BJ (cell line): Measurements from ENCODE around the gene TP53I13. TPM values are rescaled to one million over a fixed set of nuclear protein-coding genes. Genes with fewer than 3 reads are reported as not detected.

Experiments used
- CTCF ChIA-PET: fragments of 350-600 bp; formaldehyde crosslinking; extraction: SDS; loops from one replicate; lab custom pipeline; 2021; ENCODE audit warnings: antibody characterized with exemption, inconsistent platforms; lab: Yijun Ruan, JAX
- POLR2A ChIA-PET: fragments of 300-600 bp; sonication (Branson Sonifier 250); formaldehyde crosslinking; extraction: SDS; loops from one replicate; lab custom pipeline; 2021; ENCODE audit warnings: antibody characterized with exemption; lab: Charles Lee
- DNase-seq: peaks from one replicate; pipeline ENCODE4 v3.0.0-alpha.2; 2011; ENCODE audit warnings: low read depth
- H3K27me3 ChIP-seq: 2 replicates; pipeline ENCODE4 v1.6.0; 2011; ENCODE audit warnings: low read length; ENCODE audit not compliant: control insufficient read depth, insufficient read depth
- H3K36me3 ChIP-seq: 2 replicates; pipeline ENCODE4 v1.5.1; 2011; ENCODE audit warnings: low read length; ENCODE audit not compliant: control insufficient read depth, insufficient read depth
- H3K4me3 ChIP-seq: 2 replicates; pipeline ENCODE4 v1.5.1; 2011; ENCODE audit warnings: low read depth, mild to moderate bottlenecking, control low read depth, low read length
- polyA plus RNA-seq: library from polyadenylated mRNA; depleted of rRNA; stranded (reverse); fragments of >200 nt; gene quantifications from 2 replicates; pipeline ENCODE4 v1.2.3, GENCODE V29; 2011
- TF ChIP-seq, protein P1 (sequence below): IDR thresholded peaks from 2 replicates; pipeline ENCODE4 v1.5.1; 2011; ENCODE audit warnings: low read depth, mild to moderate bottlenecking, control low read depth, inconsistent platforms, low read length, moderate library complexity; ENCODE audit not compliant: insufficient read depth

TP53I13 gene
- polyA plus RNA-seq, 1 experiment: 38.7 TPM

DNA sequence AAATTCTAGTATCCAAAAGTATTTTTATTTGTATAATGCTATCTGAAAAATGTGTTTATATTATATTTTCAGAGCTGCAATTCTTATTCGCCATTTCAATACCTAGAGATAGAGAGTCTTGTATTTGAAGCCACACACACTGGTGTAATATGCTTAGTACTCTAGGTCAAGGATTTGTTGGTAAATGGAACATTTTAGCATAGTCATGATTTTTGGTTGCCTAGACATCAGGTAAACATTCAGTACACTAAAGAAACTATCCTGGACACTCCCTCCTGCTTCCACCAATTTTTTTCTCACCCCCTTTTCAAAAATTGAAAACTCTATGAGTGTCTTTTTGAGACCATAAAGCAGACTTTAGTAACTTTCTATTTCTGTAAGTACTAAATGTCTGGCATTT, 22.4 kb upstream of the TP53I13 start:
- TF ChIP-seq, protein P1, sequence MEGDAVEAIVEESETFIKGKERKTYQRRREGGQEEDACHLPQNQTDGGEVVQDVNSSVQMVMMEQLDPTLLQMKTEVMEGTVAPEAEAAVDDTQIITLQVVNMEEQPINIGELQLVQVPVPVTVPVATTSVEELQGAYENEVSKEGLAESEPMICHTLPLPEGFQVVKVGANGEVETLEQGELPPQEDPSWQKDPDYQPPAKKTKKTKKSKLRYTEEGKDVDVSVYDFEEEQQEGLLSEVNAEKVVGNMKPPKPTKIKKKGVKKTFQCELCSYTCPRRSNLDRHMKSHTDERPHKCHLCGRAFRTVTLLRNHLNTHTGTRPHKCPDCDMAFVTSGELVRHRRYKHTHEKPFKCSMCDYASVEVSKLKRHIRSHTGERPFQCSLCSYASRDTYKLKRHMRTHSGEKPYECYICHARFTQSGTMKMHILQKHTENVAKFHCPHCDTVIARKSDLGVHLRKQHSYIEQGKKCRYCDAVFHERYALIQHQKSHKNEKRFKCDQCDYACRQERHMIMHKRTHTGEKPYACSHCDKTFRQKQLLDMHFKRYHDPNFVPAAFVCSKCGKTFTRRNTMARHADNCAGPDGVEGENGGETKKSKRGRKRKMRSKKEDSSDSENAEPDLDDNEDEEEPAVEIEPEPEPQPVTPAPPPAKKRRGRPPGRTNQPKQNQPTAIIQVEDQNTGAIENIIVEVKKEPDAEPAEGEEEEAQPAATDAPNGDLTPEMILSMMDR: no peak
- Histone ChIP-seq H3K27me3 (no peaks in the 10 kb centered on the region), H3K36me3 (peaks cover 8% of the 10 kb centered on the region), H3K4me3 (no peak overlapping the region)
- no peak for DNase-seq
- POLR2A ChIA-PET: interaction anchor here (0.6 kb wide), 1 partner anchor 85 kb away, joined by 4 read pairs; no protein-coding TSS in a partner anchor
- CTCF ChIA-PET: interaction anchor here (0.6 to 3.0 kb wide), 3 partner anchors 10 to 179 kb away, joined by 3 to 15 read pairs (median 4); no protein-coding TSS in a partner anchor

- H3K4me3 ChIP-seq: no peak overlapping the region
- no peaks in the 10 kb centered on the region for H3K27me3 ChIP-seq
- DNase-seq: no peak
- CTCF ChIA-PET: no interaction called here
- POLR2A ChIA-PET: no interaction called here
- peaks cover 8% of the 10 kb centered on the region for H3K36me3 ChIP-seq
- TF ChIP-seq, protein P1: no peak
Measured at GRCh38 chr17:29546830-29547229, 21.7 kb upstream of the TP53I13 start.

GRCh38 chr17:29549177-29549923, 19.2 kb upstream of the TP53I13 start:
- CTCF ChIA-PET: interaction anchor here (0.6 to 2.3 kb wide), 6 partner anchors 12 to 179 kb away, joined by 3 to 6 read pairs (median 5); no protein-coding TSS in a partner anchor
- POLR2A ChIA-PET: no interaction called here
- TF ChIP-seq, protein P1: no peak
- DNase-seq: no peak
- Histone ChIP-seq H3K4me3 (no peak overlapping the region), H3K27me3 (no peaks in the 10 kb centered on the region), H3K36me3 (no peaks in the 10 kb centered on the region)

GRCh38 chr17:29555840-29556239, 12.7 kb upstream of the TP53I13 start:
- TF ChIP-seq, protein P1: no peak
- Histone ChIP-seq H3K4me3 (no peak overlapping the region), H3K36me3 (no peaks in the 10 kb centered on the region), H3K27me3 (no peaks in the 10 kb centered on the region)
- CTCF ChIA-PET: interaction anchor here (0.8 to 4.5 kb wide), 7 partner anchors 11 to 210 kb away, joined by 3 to 23 read pairs (median 4); partner anchors contain the start of gene ABHD15
- no peak for DNase-seq
- POLR2A ChIA-PET: no interaction called here

GRCh38 chr17:29557085-29557738, 11.3 kb upstream of the TP53I13 start:
- TF ChIP-seq, protein P1: no peak
- Histone ChIP-seq H3K36me3 (0 out of 2 replicates have a peak, but pooled peaks cover under 1% of the 10 kb centered on the region), H3K27me3 (no peaks in the 10 kb centered on the region), H3K4me3 (no peak overlapping the region)
- ChIA-PET CTCF (interaction anchor here (0.6 to 4.5 kb wide), 5 partner anchors 10 to 233 kb away, joined by 3 to 23 read pairs (median 8); partner anchors contain the start of gene ABHD15), POLR2A (no interaction called here)
- DNase-seq: no peak
